Loucy (cell line): ENCODE measurements around the gene FREM3.

ENCODE experiments used
- EZH2phosphoT487 ChIP-seq: fragments of 200-600 bp; IDR thresholded peaks from 2 replicates; pipeline ENCODE4 v1.6.1; 2018; ENCODE audit warnings: antibody characterized with exemption, mild to moderate bottlenecking, moderate library complexity, borderline replicate concordance
- TF ChIP-seq, protein P1 (sequence below): fragments of 200-600 bp; sonication (generic); conservative IDR thresholded peaks from 2 replicates; pipeline ENCODE4 v1.5.1; 2014; ENCODE audit warnings: mild to moderate bottlenecking, antibody characterized with exemption, low read length

DNA sequence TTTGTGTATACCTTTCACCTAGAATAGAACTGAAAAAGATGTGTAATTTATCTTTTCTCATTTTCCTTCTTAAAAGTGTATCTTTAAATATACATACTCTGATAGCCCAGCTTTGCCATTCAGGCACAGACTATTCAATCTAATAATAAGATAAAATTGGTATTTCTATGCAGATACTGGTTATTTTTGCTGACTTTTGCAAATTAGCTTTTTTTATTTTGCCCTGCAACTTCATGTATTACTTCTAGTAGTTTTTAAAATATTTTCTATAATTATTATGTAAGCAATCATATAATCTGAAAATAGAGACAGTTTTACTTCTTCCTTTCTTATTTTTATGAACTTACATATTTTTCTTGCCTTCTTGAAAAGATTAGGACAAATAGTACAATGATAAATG, 45.4 kb upstream of the FREM3 start:
- no peak for TF ChIP-seq EZH2phosphoT487
- TF ChIP-seq, protein P1, sequence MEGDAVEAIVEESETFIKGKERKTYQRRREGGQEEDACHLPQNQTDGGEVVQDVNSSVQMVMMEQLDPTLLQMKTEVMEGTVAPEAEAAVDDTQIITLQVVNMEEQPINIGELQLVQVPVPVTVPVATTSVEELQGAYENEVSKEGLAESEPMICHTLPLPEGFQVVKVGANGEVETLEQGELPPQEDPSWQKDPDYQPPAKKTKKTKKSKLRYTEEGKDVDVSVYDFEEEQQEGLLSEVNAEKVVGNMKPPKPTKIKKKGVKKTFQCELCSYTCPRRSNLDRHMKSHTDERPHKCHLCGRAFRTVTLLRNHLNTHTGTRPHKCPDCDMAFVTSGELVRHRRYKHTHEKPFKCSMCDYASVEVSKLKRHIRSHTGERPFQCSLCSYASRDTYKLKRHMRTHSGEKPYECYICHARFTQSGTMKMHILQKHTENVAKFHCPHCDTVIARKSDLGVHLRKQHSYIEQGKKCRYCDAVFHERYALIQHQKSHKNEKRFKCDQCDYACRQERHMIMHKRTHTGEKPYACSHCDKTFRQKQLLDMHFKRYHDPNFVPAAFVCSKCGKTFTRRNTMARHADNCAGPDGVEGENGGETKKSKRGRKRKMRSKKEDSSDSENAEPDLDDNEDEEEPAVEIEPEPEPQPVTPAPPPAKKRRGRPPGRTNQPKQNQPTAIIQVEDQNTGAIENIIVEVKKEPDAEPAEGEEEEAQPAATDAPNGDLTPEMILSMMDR, result no peak
